ENCODE results near the gene SETD7.
"Not testable (repeated sequence)": the region's sequence is repeated elsewhere in the genome, so short reads cannot be mapped to it uniquely, and the experiment has no call there.

The SETD7 gene

DNA sequence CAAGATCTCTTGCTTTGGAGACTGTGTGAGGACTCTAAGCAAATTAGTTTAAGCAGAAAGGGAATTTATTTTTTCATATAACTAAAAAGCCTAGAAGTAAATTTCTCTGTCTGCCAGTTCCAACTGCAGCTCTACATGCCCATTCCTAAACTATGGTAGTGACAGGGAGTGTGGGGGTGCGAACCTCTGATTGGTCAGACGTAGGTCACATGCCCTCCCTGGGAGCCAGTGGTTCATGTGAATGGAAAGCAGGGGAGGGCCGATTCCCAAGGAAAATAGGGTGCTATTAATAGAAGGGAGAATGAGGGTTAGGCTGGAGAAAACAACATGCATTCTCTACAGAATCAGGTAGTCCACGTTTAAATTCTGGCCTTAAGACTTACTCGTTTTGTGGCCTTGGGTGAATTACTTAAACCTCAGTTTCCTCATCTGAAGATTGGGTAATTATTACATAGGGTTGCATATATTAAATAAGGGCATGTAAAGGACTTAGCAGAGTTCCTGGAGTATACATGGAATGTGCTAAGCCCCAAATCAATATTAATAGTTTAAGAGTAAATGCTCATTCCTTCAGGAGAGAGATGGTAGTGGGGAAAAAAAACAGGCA, 94.9 kb downstream of the SETD7 start:
- no peak for DNase-seq

DNA sequence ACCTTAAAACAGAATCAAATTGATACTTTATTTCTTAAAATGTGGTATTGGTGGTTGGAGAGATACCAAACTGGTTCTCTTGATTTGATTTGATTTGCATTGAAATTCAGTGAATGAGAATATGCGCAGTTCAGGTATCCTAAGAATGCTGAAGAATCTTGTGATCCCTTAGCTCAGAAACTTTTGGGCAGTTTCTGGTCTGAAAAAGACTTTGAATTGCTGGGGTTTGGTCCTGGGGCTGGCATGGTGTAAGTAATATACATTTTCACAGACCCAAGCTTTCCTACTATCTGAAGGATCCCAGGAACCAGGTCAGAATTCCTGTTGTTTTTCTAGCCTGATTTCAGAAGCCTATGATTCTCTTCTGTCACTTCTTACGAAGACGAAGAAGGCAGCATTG, 95.5 kb downstream of the SETD7 start:
- DNase-seq = no peak

DNA sequence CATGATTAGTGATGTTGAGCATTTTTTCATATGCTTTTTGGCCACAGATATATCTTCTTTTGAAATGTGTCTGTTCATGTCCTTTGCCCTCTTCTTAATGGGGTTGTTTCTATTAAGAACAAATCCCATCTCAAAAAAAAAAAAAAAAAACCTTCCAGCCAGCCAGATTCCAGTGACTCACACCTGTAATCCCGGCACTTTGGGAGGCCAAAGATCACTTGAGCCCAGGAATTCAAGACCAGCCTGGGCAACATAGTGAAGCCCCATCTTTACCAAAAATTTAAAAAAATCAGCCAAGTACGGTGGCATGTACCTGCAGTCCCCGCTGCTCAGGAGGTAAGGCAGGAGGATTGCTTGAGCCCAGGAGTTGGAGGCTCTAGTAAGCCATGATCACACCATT, 97.0 kb downstream of the SETD7 start:
- peak; percentile 65 for DNase-seq

DNA sequence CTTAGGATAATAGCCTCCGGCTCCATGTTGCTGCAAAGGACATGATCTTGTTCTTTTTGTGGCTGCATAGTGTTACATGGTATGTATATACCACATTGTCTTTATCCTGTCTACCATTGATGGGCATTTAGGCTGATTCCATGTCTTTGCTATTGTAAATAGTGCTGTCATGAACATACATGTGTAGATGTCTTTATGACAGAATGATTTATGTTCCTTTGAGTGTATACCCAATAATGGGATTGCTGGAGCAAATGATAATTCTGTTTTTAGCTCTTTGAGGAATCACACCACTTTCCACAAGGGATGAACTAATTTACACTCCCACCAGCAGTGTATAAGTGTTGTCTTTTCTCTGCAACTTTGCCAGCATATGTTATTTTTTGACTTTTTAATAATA, 97.5 kb downstream of the SETD7 start:
- DNase-seq = no peak

DNA sequence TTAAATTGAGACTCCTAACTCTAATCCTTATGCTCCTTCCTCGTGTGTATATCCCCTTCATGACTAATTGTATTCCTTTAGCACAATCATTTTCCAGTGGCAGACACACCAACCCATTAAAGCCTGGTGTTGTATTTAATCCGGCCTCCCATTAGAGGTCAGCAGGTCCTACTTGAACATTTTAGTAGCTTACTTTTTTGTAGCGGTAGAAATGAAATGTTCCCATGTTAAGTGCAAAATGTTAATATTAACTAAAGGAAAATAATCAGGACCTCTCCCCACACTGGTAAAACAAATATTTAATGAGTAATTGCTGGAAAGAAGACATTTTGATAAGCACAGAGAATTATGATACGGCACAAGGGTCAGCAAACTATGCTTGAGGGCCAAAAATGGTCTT, 98.7 kb downstream of the SETD7 start:
- DNase-seq = no peak

DNA sequence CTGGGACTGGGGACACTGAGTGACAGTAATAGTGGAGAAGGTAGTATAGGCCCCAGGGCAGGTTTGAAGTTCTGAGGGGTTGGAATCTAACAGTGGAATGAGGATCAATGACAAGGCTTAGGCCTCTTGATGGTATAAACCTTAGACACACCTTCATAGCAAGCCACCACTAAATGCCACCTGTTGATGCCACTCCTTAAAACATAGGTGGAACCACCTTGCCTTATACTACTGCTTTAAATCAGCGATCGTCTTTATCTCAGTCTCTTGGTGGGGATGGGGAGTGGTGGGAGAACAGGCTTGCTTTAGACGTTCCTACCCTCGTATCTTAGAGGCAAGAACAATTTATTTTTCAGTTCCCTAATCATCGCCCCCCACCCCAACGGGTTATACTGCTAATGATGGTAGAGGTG, 100.9 kb downstream of the SETD7 start:
- no peak for DNase-seq

DNA sequence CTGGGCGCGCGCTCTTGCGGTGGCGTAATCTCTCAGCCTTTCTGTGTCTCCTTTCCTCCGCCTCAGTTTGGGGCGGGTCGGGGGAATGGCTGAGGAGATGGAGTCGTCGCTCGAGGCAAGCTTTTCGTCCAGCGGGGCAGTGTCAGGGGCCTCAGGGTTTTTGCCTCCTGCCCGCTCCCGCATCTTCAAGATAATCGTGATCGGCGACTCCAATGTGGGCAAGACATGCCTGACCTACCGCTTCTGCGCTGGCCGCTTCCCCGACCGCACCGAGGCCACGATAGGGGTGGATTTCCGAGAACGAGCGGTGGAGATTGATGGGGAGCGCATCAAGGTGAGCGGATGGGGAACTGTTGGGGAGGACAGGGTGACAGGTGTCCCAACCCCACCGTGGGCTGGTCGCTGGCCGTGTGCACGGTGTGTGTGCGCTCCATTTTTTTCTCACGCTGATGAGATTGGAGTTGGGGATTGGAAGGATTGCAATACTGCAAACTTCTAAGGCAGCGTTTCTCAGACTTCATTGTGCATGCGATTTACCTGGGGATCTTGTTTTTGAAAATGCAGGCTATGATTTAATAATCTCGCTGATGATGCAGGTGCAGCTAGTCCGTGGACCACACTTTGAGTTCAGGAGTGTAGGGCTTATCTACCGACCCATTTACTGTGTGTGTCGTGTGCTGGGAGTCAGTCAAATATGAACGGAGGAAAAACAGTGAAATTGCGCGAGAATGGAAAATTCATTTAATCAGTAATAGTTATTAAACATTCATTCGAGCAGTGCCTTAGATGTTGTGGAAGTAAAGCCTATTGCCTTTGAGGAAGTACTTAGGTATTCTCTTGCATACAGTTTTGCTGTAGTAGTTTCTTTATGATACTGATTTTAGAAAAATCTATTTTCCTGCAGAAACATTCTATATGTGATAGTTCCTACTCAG, 101.6 kb downstream of the SETD7 start, which contains the start of gene RAB33B:
TSS of gene RAB33B (plus strand) at position 11 of the 935 bp plus-strand sequence. CDS start at position 86, 75 bp downstream.
- DNase-seq = no peak

DNA sequence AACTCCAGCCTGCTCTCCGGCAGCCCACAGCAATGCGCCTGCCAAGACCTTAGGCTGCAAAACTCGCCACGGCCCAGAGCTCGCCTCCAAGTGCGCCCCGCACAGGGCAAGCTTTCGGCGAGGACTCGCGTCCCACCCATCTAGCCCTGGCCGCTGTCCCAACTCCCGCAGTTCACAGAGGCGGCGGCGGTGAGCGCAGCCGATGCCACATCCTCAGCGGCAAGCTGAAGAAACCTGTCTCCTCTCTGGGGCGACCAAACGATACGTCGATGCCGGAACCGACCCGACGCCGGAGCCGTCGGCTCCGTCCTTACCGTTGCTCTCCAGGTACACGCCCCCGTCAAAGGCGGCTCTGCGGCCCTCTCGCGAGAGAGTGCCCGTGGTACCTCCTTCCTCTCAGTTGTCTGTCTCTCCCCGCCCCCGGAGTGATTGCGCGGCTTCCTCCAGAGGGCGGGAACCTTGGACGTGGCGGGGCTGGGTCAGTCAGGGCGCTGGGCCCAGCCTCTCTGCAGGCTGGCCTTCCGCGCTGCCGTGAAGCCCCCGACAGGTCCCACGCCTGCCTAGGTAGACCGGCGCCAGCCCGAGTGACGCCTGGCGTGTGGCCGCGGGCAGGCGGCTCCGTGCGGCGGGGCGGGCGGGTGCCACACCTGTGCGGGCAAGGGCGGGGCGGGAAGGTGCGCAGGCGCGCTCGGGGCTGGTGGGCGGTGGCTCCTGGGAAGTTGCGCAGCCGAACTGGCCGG, 102.5 kb downstream of the SETD7 start:
- peak; percentile 99 for DNase-seq

DNA sequence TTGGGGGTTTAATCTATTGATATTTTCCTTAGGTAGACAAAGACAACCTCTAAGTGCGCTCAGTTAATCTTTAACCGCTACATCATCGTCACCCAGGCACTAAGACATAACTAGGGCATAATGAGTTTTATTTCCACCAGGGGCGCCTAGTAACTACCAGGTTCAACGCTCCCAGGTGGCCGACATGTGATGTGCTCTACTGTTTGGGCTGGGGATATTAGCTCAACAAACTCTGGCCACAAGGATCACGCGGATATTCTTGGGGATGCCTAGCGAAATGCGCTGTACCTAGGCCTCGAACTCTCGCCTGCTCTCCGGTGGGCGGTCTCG, 103.0 kb downstream of the SETD7 start:
- DNase-seq = no peak

DNA sequence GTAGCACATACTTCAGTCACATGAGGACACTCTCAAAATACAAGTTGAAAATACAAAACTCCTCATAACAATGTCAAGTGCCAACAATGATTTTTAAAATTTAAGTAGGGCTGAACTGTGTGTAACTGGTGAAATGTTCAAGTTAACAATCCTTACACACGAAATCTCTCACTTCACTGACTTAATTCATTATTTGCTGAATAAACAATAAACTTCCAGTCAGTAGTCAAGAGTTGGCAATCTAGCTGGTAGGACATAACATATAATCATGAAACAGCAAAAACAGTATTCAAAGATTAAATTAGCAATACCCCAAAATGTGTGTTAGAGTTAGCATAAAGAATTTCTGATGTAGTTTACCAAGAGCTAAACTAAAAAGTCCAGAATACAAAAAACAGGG, 104.0 kb downstream of the SETD7 start:
- DNase-seq = no peak

DNA sequence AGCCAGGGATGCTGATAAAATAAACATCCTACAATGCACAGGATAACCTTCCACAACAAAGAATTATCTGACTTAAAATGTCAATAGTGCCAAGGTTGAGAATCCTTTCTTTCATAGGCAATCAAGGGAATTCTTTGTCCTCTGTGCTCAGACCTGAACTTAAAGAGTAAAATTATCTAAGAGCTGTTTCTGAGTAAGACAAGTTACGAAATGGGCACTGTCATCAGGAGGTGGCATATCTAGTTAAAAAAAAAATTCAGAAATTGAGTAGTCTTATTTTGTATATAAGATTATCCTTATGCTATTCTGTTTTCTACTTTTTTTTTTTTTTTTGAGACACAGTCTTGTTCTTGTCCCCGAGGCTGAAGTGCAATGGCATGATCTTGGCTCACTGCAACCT, 105.4 kb downstream of the SETD7 start:
- no peak for DNase-seq

DNA sequence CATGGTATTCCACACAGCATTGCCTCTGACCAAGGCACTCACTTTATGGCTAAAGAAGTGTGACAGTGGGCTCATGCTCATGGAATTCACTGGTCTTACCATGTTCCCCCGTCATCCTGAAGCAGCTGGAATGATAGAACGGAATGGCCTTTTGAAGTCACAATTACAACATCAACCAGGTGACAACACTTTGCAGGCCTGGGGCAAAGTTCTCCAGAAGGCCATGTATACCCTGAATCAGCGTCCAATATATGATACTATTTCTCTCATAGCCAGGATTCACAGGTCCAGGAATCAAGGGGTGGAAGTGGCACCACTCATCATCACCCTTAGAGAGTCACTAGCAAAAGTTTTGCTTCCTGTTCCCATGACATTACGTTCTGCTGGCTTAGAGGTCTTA, 108.9 kb downstream of the SETD7 start:
- DNase-seq = not testable (repeated sequence)

Data from islet precursor cell (in vitro differentiated cells).